GM12878 (cell line): Measurements from ENCODE around the gene TIMM17B. TPM values are rescaled to one million over a fixed set of nuclear protein-coding genes. Genes with fewer than 3 reads are reported as not detected.

Experiments
- ATF7 ChIP-seq: fragments of 450-650 bp; IDR thresholded peaks from 2 replicates; pipeline ENCODE4 v1.6.1; 2016; ENCODE audit warnings: low read depth, mild to moderate bottlenecking
- BCLAF1 ChIP-seq: fragments of 450-650 bp; IDR thresholded peaks from 2 replicates; pipeline ENCODE4 v1.6.1; 2017; ENCODE audit warnings: antibody characterized with exemption, mild to moderate bottlenecking, moderate library complexity
- CUX1 ChIP-seq: IDR thresholded peaks from 2 replicates; pipeline ENCODE4 v1.6.1; 2012; ENCODE audit warnings: improper control_type of control experiment, low read depth, low read length; ENCODE audit not compliant: insufficient replicate concordance
- E2F8 ChIP-seq: fragments of 450-650 bp; IDR thresholded peaks from 2 replicates; pipeline ENCODE4 v1.6.1; 2018; ENCODE audit warnings: mild to moderate bottlenecking, low read depth, moderate library complexity; ENCODE audit not compliant: partially characterized antibody
- FOXM1 ChIP-seq: IDR thresholded peaks from 2 replicates; pipeline ENCODE4 v1.6.1; 2012; ENCODE audit warnings: low read depth, mild to moderate bottlenecking, inconsistent platforms, low read length, moderate library complexity
- HDAC6 ChIP-seq: fragments of 200-600 bp; sonication (generic); IDR thresholded peaks from one replicate; pipeline ENCODE4 v1.8.0; 2017; ENCODE audit warnings: antibody characterized with exemption; ENCODE audit not compliant: unreplicated experiment
- KDM1A ChIP-seq: fragments of 200-600 bp; sonication (generic); IDR thresholded peaks from 2 replicates; pipeline ENCODE4 v1.6.1; 2016; ENCODE audit warnings: borderline replicate concordance
- MTA2 ChIP-seq: fragments of 450-650 bp; IDR thresholded peaks from 2 replicates; pipeline ENCODE4 v1.6.1; 2016; ENCODE audit warnings: low read depth, mild to moderate bottlenecking, moderate library complexity
- NR2F1 ChIP-seq: fragments of 450-650 bp; conservative IDR thresholded peaks from 2 replicates; pipeline ENCODE4 v1.6.1; 2017; ENCODE audit warnings: mild to moderate bottlenecking
- RAD21 ChIP-seq: IDR thresholded peaks from 2 replicates; pipeline ENCODE4 v1.6.1; 2011; ENCODE audit warnings: mild to moderate bottlenecking, low read depth, low read length, moderate library complexity; ENCODE audit not compliant: insufficient read depth
- RB1 ChIP-seq: fragments of 450-650 bp; formaldehyde crosslinking; IDR thresholded peaks from 2 replicates; pipeline ENCODE4 v1.6.1; 2017; ENCODE audit warnings: mild to moderate bottlenecking, borderline replicate concordance
- SMC3 ChIP-seq: IDR thresholded peaks from 2 replicates; pipeline ENCODE4 v1.6.1; 2011; ENCODE audit warnings: low read length, improper control_type of control experiment, borderline replicate concordance
- USF2 ChIP-seq: IDR thresholded peaks from 2 replicates; pipeline ENCODE4 v1.6.1; 2011; ENCODE audit warnings: low read depth, low read length, improper control_type of control experiment, borderline replicate concordance
- ZBTB4 ChIP-seq: fragments of 450-650 bp; formaldehyde crosslinking; IDR thresholded peaks from 2 replicates; pipeline ENCODE4 v1.4.0; 2022; ENCODE audit warnings: mild to moderate bottlenecking, moderate library complexity
- ZZZ3 ChIP-seq: IDR thresholded peaks from 2 replicates; pipeline ENCODE4 v1.6.1; 2011; ENCODE audit warnings: low read depth; ENCODE audit not compliant: control insufficient read depth, insufficient read length
- polyA plus RNA-seq, 11 experiments: library from polyadenylated mRNA; depleted of rRNA in 4 of 11; unstranded in 6 of 11; stranded (reverse) in 5 of 11; fragments of >200 nt; fragmentation: Nextera tagmentation in 4 of 11; fragmentation: Illumina TruSeq in 1 of 11; extraction: Ambion mirVana in 4 of 11; extraction: Trizol in 1 of 11; gene quantifications; 1 replicate in 1 of 11; 2 replicates in 10 of 11; pipeline versions ENCODE4 v1.2.1 to v1.2.3, GENCODE V29; 2011 to 2016; ENCODE audit warnings: inconsistent platforms in 2 of 11, missing spikeins in 2 of 11, low read depth in 1 of 11
- total RNA-seq, 4 experiments: library from RNA; depleted of rRNA in 3 of 4; stranded (reverse); fragments of >200 nt in 3 of 4; fragmentation: Illumina TruSeq in 1 of 4; extraction: Trizol in 1 of 4; gene quantifications; 2 replicates each; pipeline versions ENCODE4 v1.2.1 to v1.2.3, GENCODE V29; 2013 to 2021

Gene TIMM17B
- total and polyA plus RNA-seq, 10 of the 15 experiments (the other 5 are each of a cell fraction or from before 2014, with no cell fraction given) = 4.5 to 88.7 (median 47.5) TPM

GRCh38 chrX:48897157-48897624, 377 bp downstream of the TIMM17B start (continued):
- TF ChIP-seq ZBTB4 (CRISPR knock-in tag) (no peak), SMC3 (no peak), RAD21 (no peak), ZZZ3 (no peak), KDM1A (no peak), RB1 (no peak), HDAC6 (no peak), BCLAF1 (0 out of 2 replicates have a peak, but pooled peaks have one; percentile 27), MTA2 (no peak), ATF7 (peak; percentile 78), E2F8 (no peak), USF2 (no peak), FOXM1 (no peak), NR2F1 (no peak), CUX1 (no peak)
